ENCODE data around the gene RANBP9.

RANBP9 gene

DNA sequence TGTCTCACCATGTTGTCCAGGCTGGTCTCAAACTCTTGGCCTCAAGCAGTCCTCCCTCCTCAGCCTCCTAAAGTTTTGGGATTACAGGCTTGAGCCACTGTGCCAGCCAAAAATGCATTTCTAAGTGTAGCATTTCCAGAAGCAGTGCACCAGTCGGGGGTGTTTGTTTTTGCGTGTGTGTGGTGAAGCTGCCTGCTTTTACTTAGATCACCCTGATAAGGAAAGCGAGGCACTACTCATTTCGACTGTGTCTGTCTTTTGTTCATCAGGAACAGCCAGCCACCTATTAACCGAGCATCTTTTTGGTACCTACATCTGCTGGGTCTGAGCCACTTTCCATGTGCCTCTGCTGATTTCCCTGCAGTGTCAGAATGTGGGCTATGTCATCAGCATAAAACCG, 118.5 kb downstream of the RANBP9 start:
- no peak for ATAC-seq

DNA sequence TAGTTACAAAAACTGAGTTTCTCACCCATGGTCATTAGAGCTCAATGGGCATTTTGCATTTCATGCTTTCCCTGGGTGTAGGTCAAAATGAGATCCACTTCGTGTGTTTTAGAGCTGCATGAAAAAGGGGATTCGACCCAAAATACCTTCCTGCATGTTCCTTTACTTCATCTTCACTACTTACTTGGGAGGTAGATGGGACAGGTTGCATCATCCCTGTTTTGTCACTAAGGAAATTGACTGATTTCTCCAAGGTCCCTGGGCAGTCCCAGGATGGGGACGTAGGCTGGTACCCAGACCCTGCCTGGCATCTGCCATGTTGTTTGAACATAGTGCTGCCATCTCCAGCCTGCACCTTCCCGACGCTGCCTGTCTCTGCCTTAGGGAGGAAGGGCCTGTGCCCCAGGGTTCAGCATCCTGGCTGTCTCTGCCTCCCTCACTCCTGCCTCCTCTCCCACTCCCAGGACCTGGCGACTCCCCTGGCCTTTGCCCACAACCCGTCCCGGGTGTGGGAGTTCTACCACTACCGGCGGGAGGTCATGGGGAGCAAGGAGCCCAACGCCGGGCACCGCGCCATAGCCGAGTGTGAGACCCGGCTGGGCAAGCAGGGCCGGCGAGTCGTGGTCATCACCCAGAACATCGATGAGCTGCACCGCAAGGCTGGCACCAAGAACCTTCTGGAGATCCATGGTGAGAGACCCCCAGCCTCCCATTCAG, 120.3 kb downstream of the RANBP9 start:
- ATAC-seq = no peak

DNA sequence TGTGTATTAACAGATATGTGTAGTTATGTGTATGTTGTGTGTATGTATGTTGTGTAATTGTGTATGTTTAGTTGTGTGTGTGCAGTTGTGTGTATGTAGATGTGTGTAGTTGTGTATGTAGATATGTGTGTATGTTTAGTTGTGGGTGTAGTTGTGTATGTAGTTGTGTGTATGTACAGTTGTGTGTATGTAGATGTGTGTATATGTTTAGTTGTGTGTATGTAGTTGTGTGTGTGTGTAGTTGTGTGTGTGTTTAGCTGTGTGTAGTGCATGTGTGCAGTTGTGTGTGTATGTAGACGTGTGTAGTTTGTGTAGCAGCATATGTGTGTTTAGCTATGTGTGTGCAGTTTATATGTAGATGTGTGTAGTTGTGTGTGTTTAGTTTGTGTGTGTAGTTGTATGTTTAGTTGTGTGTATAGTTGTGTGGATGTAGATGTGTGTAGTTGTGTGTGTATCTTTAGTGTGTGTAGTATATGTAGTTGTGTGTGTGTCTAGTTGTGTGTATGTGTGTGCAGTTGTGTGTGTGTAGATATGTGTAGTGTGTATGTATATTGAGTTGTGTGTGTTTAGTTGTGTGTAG, 121.0 kb downstream of the RANBP9 start:
- no peak for ATAC-seq

GRCh38 chr6:13589801-13590200, 121.8 kb downstream of the RANBP9 start:
- ATAC-seq = no peak

GRCh38 chr6:13586603-13587542, 124.8 kb downstream of the RANBP9 start:
- ATAC-seq = no peak

GRCh38 chr6:13581700-13582229, 129.9 kb downstream of the RANBP9 start:
- ATAC-seq = no peak

DNA sequence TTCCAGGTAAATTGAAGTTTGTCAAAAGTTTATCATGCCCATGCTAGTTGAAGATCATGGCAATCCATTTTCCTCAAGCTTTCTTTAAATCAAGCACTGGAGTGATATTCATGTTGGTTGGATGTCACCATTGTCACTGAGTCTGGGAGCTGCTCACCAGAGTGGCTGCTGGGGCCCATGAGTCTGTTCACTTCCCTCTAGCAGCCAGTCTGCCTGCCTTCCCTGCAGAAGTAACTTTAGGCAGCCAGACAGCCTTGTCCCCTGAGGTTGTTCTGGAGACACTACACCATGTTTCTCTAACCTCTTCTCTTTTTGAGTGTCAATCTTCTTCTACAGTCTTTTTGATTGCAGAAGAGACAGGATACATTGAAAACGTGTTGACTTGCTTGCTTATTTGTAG, 131.7 kb downstream of the RANBP9 start:
- ATAC-seq = no peak

DNA sequence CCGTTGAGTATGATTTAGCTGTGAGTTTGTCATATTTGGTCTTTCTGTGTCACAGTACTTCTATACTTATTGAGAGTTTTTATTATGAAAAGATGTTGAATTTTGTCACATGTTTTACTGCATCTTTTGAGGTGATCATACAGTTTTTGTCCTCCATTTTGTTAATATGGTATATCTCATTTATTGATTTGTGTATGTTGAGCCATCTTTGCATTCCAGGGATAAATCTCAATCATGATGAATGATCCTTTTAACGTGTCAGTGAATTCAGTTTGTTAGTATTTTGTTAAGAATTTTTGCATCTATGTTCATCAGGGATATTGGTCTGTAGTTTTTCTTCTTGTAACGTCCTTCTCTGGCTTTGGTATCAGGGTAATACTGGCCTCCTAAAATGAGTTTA, 133.7 kb downstream of the RANBP9 start:
- no peak for ATAC-seq

- no peak for ATAC-seq
These were observed 135.6 kb downstream of the RANBP9 start for GRCh38 chr6:13576017-13576416.

- no peak for ATAC-seq
These were observed 136.3 kb downstream of the RANBP9 start for GRCh38 chr6:13575377-13575775.

- peak; percentile 64 to 71 for ATAC-seq
These were observed 136.9 kb downstream of the RANBP9 start, which contains the start of gene SIRT5 for GRCh38 chr6:13574571-13575376. TSS of gene SIRT5 (plus strand) at chr6:13574601. CDS start at chr6:13584111, 9,510 bp downstream.

- ATAC-seq = peak; percentile 83 to 85
These were observed 137.5 kb downstream of the RANBP9 start for GRCh38 chr6:13574149-13574570.

- no peak for ATAC-seq
These were observed 137.9 kb downstream of the RANBP9 start for GRCh38 chr6:13573669-13574110.

DNA sequence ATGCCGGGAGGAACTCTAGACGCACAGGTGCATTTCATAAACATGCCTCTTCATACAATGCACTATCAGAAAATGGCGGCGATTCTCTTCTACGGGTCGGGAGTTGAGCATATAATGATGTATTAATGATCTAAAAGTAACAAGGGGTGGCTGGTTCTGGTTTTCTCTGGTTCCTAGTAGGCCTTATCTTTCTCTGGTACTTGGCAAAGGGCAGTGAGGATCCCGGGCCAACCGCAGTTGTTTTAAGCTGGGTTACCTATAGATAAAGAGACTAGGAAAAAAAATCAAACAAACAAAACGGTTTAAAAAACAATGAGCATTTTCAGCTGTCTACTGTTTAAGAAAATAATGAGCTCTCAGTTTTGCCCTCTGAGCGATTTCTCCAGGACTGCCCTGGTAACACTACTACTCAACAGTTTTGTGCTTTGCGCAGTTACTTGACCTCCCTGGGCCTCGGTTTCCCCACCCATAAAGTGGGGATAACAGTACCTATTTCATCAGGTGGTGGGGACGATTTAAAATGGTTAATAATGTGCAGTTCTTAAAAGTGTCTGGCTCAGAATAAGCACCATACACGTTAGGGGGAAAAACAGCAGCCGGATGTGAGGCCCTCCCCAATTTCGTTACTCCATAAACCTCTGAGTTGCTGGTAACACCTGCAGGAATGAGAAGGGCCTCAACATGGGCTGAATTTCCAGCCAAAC, 138.5 kb downstream of the RANBP9 start:
- ATAC-seq = no peak

- no peak for ATAC-seq
These were observed 139.4 kb downstream of the RANBP9 start for GRCh38 chr6:13572240-13572639.
